ENCODE data around the gene SLC47A2. TPM values are rescaled to one million over a fixed set of nuclear protein-coding genes. Genes with fewer than 3 reads are reported as not detected.
"Not testable (repeated sequence)": the region's sequence is repeated elsewhere in the genome, so short reads cannot be mapped to it uniquely, and the experiment has no call there.

SLC47A2 gene
- total and polyA plus RNA-seq, 5 experiments from 2014 or later: not detected

- H3K4me3 Mint-ChIP-seq: no peak overlapping the region
- POLR2A ChIA-PET: interaction anchor here (0.6 kb wide), 1 partner anchor 59 kb away, joined by 3 read pairs; no protein-coding TSS in a partner anchor
- no peaks in the 10 kb centered on the region for H3K36me3 Mint-ChIP-seq
- no peaks in the 10 kb centered on the region for H3K27me3 Mint-ChIP-seq
- no peak for DNase-seq
- no peaks in the 10 kb centered on the region for H3K9me3 Mint-ChIP-seq
- H3K27ac Mint-ChIP-seq: no peak overlapping the region
- H3K4me1 Mint-ChIP-seq: peaks cover 0 to 2% (median 0%) of the 10 kb centered on the region in 4 donors
- ATAC-seq: no peak
Measured at GRCh38 chr17:19707728-19708221, 8.6 kb downstream of the SLC47A2 start.

DNA sequence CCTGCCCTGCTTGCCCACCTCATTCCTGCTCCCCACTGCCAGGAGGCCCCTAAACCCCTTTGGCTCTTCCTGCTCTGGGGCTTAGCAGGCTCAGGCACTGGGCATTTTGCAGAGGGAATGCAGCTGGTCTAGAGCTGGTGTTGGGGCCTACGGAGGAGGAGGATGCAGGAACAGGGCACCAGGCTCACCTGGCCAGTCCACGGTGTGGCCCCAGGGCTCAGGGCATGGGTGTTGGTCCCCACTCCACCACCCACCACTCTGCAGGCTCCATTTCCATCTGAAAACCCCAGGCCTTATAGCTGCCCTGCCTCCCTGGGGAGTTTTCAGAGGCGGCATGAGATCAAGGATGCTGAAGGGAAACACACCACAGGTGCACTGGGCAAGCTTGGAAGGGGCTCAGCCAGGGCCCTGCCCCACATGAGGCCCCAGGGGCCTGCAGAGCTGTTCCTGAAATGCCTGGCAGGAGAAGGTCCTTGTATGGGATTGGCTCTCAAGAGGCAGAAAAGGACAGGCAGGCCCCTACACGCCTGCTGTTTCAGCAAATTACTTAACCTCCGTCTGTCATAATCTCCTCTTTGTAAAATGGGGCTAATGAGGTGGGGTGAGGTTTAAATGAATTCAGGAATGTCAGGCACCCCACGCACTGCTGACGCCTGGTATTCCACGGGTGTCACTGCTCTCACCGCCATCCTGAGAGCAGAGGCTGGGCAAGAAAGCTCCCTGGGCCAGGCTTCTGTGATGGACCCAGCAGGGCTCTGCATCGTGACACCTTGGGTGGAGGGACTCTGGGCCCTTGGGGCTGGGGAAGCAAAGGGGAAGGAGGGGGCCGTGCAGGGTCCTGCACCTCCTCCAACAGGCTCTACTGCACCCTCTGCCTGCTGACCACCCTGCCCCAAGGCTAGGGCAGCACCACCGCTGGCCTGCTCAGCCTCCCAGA lies 9.3 kb downstream of the SLC47A2 start:
- H3K27ac Mint-ChIP-seq: peak overlapping the region in 1 of 10 donors; percentile 51
- ATAC-seq: no peak
- POLR2A ChIA-PET: interaction anchor here (0.6 kb wide), 1 partner anchor 60 kb away, joined by 3 read pairs; no protein-coding TSS in a partner anchor

DNA sequence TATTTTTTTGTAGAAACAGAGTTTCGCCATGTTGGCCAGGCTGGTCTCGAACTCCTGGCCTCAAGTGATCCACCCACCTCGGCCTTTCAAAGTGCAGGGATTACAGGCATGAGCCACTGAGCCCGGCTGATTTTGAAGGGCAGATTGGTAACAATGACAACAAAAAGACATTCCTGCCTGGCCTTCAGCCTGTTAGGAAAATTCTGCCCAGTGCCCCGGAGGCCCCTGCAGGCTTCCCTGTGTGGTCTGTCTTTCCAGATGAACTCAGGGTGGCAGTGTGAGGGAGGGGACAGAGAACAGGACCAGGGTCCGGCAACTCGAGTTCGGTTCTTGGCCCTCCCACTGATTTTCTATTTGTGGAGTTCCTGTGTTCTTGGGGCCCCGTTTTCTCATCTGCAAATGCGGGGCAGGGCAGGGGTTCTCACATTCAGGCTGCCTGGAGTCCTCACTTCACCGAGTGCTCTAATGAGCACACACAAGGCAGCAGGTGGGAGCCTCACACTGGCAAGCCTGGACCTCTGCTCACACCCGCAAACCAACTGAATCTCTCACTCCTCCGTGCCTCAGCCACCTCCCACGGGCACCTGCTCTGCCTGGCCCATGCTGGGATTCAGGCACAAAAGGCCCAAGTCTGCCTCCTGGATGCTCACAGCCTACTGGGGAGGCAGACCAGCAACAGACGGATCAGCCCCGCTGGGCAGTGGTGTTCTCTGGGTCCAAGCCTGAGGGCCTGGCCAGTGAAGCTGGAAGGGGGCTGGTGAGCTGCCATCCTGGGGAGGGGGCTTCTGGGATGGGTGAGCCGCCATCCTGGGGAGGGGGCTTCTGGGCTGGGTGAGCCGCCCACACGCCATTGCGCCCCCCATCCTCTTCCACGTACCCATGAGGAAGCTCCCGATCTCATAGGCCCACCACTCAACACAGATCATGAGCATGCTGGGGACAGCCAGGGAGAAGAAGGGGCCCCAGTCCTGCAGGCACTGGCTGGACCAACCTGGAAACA lies 10.3 kb downstream of the SLC47A2 start:
- Mint-ChIP-seq H3K36me3 (no peaks in the 10 kb centered on the region), H3K27me3 (no peaks in the 10 kb centered on the region), H3K27ac (no peak overlapping the region), H3K9me3 (no peaks in the 10 kb centered on the region), H3K4me1 (peaks cover 0 to 2% (median 0%) of the 10 kb centered on the region in 4 donors), H3K4me3 (no peak overlapping the region)
- no peak for ATAC-seq
- POLR2A ChIA-PET: no interaction called here
- DNase-seq: no peak

More for the DNA sequence above, 9.3 kb downstream of the SLC47A2 start:
- no peaks in the 10 kb centered on the region for H3K36me3 Mint-ChIP-seq
- H3K4me3 Mint-ChIP-seq: no peak overlapping the region
- DNase-seq: no peak
- no peaks in the 10 kb centered on the region for H3K9me3 Mint-ChIP-seq
- H3K4me1 Mint-ChIP-seq: peaks cover 0 to 2% (median 0%) of the 10 kb centered on the region in 4 donors
- H3K27me3 Mint-ChIP-seq: no peaks in the 10 kb centered on the region

DNA sequence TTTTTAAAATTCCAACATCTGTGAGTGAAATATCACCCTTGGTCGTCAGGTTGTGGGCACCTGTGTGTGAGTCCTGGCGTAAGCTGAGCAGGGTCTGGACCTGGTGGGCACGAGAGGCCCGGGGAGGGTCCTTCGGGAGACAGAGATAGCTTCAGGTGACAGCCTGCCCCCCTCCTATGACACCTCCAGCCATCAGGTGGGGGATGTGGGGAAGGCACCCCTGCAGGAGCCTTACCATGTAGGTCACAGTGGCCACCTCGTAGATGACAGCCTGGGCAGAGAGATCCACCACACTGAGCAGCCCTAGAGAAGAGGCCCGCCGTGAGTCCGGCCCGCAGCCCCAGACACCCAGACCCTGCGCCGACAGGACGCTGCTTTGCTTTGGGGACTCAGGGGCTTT lies 11.2 kb downstream of the SLC47A2 start:
- Mint-ChIP-seq H3K27me3 (no peaks in the 10 kb centered on the region), H3K9me3 (no peaks in the 10 kb centered on the region), H3K36me3 (no peaks in the 10 kb centered on the region), H3K4me1 (peaks cover 0 to 2% (median 0%) of the 10 kb centered on the region in 4 donors), H3K27ac (no peak overlapping the region), H3K4me3 (no peak overlapping the region)
- ATAC-seq (no peak), DNase-seq (no peak)
- POLR2A ChIA-PET: no interaction called here

DNA sequence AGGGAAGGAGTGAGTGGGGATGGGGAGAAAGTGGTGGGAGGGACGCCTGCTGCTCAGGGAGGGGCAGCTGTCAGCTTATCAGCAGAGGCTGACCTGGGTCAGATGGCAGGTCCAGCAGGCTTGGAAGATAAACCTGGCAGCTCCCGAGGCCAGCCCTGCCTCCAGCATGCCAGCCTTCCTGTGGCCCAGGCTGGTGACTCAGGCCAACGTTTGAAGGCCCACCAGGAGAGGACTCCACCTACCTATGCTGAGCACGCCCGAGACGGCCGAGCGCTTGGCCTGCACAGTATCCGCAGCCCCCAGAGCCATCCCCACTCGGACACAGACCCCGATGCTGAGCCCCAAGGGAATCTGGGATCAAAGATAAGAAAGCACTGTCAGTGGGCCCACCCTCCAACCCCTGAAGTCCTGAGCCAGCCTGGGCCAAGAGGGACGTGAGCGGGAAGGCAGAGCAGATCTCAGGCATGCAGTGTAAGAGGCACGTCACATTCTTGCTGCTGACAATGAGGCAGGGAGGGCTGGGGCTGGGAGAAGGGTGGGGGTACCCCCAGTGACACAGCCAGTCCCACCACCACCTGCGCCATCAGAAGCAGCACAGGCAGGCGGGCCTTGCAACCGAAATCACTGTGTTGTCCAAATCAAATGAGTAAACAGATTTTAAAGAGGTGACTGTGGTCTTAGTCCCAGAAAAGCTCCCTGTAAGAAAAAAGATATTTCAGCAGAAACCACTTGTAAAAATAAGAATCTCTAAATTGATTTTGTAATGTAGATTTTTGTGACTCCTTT lies 12.4 kb downstream of the SLC47A2 start:
- DNase-seq (no peak), ATAC-seq (no peak)
- Mint-ChIP-seq H3K9me3 (no peaks in the 10 kb centered on the region), H3K4me1 (no peaks in the 10 kb centered on the region), H3K27me3 (no peaks in the 10 kb centered on the region), H3K36me3 (no peaks in the 10 kb centered on the region), H3K27ac (no peak overlapping the region), H3K4me3 (no peak overlapping the region)
- POLR2A ChIA-PET: no interaction called here

DNA sequence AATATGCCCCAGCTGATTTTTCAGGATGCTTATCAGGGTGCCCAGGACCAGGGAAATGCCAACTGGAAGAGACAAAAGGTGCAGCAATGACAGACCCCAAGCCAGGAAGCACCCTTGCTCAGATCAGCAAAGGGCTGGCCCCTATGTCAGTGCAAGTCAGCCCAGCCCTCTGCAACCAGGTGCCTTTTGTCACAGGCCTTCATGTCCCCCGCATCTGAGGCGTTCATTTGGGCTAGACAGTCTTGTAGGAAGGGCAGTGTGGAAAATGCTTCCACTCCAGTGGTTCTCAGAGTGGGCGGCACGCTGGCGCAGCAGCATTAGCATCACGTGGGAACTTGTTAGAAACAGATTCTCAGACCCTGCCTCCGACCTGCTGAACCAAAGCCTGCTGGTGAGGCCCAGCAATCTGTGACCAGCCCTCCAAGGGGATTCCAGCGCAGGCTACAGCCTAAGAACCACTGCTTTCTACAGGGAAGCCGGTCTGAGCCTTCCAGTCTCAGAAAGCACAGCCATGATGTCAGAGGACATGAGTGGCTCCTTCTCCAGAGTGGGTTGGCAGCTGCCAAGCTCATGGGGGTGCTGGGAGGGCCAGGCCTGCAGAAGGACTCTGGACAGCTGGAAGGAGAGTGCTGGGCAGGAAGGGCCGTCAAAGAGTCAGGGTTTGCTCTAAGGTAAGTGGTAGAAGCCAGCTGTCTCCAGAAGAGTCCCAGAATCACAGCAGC lies 13.1 kb downstream of the SLC47A2 start:
- H3K27me3 Mint-ChIP-seq: no peaks in the 10 kb centered on the region
- peak overlapping the region in 3 of 10 donors; percentile 18 to 66 (median 62) for H3K27ac Mint-ChIP-seq
- H3K9me3 Mint-ChIP-seq: no peaks in the 10 kb centered on the region
- H3K4me1 Mint-ChIP-seq: no peaks in the 10 kb centered on the region
- no peak for ATAC-seq
- H3K36me3 Mint-ChIP-seq: no peaks in the 10 kb centered on the region
- POLR2A ChIA-PET: no interaction called here
- DNase-seq: no peak
- no peak overlapping the region for H3K4me3 Mint-ChIP-seq

GRCh38 chr17:19702217-19702641 lies 14.2 kb downstream of the SLC47A2 start:
- no peaks in the 10 kb centered on the region for H3K9me3 Mint-ChIP-seq
- no peak for ATAC-seq
- H3K4me1 Mint-ChIP-seq: no peaks in the 10 kb centered on the region
- no peaks in the 10 kb centered on the region for H3K27me3 Mint-ChIP-seq
- no peak overlapping the region for H3K4me3 Mint-ChIP-seq
- H3K27ac Mint-ChIP-seq: peak overlapping the region in 3 of 10 donors; percentile 53 to 70 (median 66)
- DNase-seq: no peak
- POLR2A ChIA-PET: interaction anchor here (0.5 kb wide), 1 partner anchor 1121 kb away, joined by 3 read pairs; no protein-coding TSS in a partner anchor
- no peaks in the 10 kb centered on the region for H3K36me3 Mint-ChIP-seq

GRCh38 chr17:19686400-19687090 lies 29.8 kb downstream of the SLC47A2 start:
- ATAC-seq (no peak), DNase-seq (no peak)
- peaks cover 0 to 3% (median 0%) of the 10 kb centered on the region in 9 donors for H3K9me3 Mint-ChIP-seq
- H3K36me3 Mint-ChIP-seq: peaks cover 0 to 4% (median 1%) of the 10 kb centered on the region in 3 donors
- H3K4me3 Mint-ChIP-seq: no peak overlapping the region
- no peak overlapping the region for H3K27ac Mint-ChIP-seq
- POLR2A ChIA-PET: no interaction called here
- peaks cover 0 to 2% (median 0%) of the 10 kb centered on the region in 4 donors for H3K4me1 Mint-ChIP-seq
- H3K27me3 Mint-ChIP-seq: peaks cover 0 to 5% (median 0%) of the 10 kb centered on the region in 5 donors

DNA sequence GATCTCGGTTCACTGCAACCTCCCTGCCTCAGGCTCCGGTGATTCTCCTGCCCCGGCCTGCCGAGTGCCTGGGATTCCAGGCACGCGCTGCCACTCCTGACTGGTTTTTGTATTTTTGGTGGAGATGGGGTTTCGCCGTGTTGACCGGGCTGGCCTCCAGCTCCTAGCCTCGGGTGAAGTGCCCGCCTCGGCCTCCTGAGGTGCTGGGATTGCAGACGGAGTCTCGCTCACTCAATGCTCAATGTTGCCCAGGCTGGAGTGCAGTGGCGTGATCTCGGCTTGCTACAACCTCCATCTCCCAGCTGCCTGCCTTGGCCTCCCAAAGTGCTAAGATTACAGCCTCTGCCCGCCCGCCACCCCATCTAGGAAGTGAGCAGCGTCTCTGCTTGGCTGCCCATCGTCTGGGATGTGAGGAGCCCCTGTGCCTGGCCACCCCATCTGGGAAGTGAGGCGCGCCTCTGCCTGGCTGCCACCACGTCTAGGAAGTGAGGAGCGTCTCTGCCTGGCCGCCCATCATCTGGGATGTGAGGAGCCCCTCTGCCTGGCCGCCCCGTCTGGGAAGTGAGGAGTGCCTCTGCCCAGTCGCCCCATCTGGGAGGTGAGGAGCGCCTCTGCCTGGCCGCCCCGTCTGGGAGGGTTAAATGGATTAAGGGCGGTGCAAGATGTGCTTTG lies 31.3 kb downstream of the SLC47A2 start:
- H3K4me1 Mint-ChIP-seq, H3K4me3 Mint-ChIP-seq, H3K27ac Mint-ChIP-seq, ATAC-seq, H3K27me3 Mint-ChIP-seq, H3K36me3 Mint-ChIP-seq, H3K9me3 Mint-ChIP-seq, DNase-seq, POLR2A ChIA-PET: not testable (repeated sequence)

DNA sequence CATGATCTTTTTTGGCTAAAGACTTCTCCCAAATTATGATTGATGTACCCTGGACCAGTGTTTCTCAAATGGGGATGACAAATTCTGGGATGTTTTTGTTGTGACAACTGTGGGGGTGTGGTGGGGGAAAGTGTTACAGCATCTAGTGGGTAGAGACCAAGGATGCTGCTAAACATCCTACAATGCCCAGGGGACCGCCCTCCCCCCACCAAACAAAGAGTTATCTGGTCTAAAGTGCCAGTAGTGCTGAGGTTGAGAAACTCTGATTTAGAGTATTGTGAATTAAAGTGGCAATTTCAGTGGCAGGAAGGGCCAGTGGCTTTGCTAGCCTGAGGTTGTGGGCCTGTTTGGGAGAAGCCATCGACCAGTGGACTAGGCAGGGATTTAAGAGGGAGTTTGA lies 33.3 kb downstream of the SLC47A2 start:
- H3K27ac Mint-ChIP-seq: no peak overlapping the region
- no peak overlapping the region for H3K4me3 Mint-ChIP-seq
- peaks cover 0 to 2% (median 0%) of the 10 kb centered on the region in 4 donors for H3K4me1 Mint-ChIP-seq
- ATAC-seq (no peak), DNase-seq (no peak)
- H3K36me3 Mint-ChIP-seq: peaks cover 0 to 4% (median 1%) of the 10 kb centered on the region in 3 donors
- H3K27me3 Mint-ChIP-seq: peaks cover 0 to 5% (median 0%) of the 10 kb centered on the region in 5 donors
- POLR2A ChIA-PET: no interaction called here
- peaks cover 0 to 3% (median 0%) of the 10 kb centered on the region in 9 donors for H3K9me3 Mint-ChIP-seq

Data from naive thymus-derived CD8-positive, alpha-beta T cell (primary cell).